ENCODE results near the gene PTCH2.

DNA sequence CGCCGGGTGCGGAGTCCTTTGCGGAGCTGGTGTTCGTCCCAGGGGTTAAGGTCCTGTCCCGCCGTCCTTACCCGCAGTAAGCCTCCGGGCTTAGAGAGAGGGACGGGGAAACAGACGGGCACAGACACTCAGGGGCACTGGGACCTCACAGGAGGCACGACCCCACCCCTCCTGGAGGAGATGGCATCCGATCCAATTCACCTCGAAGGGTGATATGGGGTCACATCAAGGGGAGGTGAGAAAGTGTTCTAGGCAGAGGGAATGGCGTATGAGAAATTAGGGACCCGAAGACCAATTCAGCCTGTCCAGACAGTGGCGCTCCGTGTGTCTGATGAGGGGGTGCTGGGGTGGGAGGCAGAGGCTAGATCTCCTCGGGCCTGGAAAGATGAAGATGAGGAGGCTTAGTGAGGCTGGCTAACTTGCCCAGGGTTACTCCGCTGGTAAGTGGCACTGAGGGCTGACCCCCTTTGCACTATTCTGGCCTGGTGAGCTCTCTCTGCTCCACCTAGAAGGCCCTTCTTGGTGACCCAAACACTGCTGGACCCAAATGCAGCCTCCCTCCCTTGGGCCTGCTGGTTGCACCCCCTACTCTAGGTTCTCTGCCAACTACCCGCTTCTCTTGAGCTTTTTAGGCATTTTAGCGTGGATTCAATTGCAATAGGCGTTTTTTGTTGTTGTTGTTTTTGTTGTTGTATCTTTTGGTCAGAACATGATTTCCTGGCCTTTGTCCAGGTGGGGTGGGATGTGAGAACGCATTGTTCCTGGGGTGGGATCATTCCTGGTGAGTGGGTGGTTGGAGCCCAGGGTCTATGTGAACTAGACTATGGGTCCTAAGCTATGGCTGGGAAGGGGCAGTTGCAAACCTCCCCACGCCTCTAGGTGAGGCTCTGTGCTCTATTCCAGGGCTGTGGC, 22.5 kb downstream of the PTCH2 start:
- TF ChIP-seq, protein P1, sequence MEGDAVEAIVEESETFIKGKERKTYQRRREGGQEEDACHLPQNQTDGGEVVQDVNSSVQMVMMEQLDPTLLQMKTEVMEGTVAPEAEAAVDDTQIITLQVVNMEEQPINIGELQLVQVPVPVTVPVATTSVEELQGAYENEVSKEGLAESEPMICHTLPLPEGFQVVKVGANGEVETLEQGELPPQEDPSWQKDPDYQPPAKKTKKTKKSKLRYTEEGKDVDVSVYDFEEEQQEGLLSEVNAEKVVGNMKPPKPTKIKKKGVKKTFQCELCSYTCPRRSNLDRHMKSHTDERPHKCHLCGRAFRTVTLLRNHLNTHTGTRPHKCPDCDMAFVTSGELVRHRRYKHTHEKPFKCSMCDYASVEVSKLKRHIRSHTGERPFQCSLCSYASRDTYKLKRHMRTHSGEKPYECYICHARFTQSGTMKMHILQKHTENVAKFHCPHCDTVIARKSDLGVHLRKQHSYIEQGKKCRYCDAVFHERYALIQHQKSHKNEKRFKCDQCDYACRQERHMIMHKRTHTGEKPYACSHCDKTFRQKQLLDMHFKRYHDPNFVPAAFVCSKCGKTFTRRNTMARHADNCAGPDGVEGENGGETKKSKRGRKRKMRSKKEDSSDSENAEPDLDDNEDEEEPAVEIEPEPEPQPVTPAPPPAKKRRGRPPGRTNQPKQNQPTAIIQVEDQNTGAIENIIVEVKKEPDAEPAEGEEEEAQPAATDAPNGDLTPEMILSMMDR (IDR thresholded peaks at IDR 0.05) = no peak
- no peak for TF ChIP-seq POLR2AphosphoS5 (IDR thresholded peaks at IDR 0.05)
